Activated naive CD4-positive, alpha-beta T cell treated with anti-CD3 and anti-CD28 coated beads, Interleukin-2, amount 50 U/mL, for 24 hours (primary cell): ENCODE measurements around the gene USP19.

Experiments
- H3K27ac Mint-ChIP-seq: one replicate; pipeline ENCODE4 v1.8.0; 2021; ENCODE audit warnings: mild to moderate bottlenecking, mixed read lengths
- H3K27me3 Mint-ChIP-seq: one replicate; pipeline ENCODE4 v1.8.0; 2021; ENCODE audit warnings: mixed read lengths
- H3K36me3 Mint-ChIP-seq: one replicate; pipeline ENCODE4 v1.8.0; 2021; ENCODE audit warnings: mixed read lengths
- H3K4me1 Mint-ChIP-seq: one replicate; pipeline ENCODE4 v1.8.0; 2021; ENCODE audit warnings: mixed read lengths
- H3K4me3 Mint-ChIP-seq: one replicate; pipeline ENCODE4 v1.8.0; 2021; ENCODE audit warnings: mild to moderate bottlenecking, mixed read lengths
- H3K9me3 Mint-ChIP-seq: one replicate; pipeline ENCODE4 v1.8.0; 2021; ENCODE audit warnings: mixed read lengths

USP19 gene

DNA sequence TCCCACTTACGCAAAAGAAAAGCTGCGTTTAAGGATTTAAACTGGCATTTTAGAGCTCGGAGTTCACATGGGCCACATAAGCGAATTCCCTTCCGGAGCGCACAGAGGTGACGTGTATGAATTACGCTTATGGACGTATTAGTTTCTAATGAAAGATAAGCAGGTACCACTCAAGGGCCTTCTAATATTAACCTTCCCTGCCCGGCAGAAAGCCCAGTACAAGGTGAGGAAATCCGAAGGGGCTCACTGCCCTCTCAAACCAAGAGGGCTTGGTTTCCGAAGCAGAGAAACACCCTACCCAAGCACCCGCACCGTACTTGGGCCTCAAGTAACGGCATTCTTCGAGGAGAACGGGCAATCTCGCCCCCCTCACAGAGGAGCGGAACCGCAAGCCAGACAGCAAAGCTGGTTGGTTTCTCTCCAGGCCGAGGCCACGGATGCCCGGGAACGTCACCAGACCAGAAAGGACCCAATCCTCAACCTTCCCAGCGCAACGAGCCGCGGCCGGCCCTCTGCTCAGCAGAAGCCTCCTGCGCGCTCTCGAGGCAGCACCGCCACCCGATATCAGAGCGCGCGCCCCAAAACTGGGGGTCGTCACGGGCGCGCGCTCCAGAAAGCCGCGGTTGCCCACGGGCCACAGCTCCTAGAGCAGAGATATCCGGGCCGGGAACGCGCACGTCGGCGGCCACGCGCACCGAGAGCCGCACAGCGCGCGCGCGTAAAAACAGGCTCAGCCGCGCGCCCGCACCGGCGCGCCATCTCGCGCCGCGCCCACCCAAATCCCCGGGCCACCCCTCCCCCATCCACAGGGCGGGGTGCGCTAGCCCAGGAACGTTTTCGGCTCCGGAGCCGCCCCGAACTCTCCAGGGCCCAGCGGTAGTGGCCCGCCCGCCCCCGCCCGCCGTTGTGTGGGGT, 27.4 kb downstream of the USP19 start:
- peak overlapping the region; percentile 95 for H3K4me3 Mint-ChIP-seq
- no peaks in the 10 kb centered on the region for H3K9me3 Mint-ChIP-seq
- H3K27ac Mint-ChIP-seq, result peak overlapping the region; percentile 91
- H3K36me3 Mint-ChIP-seq, result peaks cover 2% of the 10 kb centered on the region
- H3K27me3 Mint-ChIP-seq, result no peaks in the 10 kb centered on the region
- peaks cover 32% of the 10 kb centered on the region for H3K4me1 Mint-ChIP-seq

DNA sequence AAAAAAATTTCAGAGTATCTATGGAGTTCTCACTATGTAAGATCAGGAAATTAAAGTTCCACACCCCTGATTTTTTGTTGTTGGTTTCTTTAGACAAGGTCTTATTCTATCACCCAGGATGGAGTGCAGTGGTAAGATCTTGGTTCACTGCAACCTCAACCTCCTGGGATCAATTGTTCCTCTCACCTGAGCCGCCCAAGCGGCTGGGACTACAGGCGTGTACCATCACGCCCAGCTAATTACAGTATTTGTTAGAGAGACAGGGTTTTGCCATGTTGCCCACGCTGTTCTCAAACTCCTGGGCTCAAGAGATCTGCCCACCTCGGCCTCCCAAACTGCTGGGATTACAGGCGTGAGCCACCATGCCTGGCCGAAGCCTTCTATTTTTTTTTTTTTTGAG, 39.2 kb downstream of the USP19 start:
- Mint-ChIP-seq H3K4me3 (no peak overlapping the region), H3K36me3 (no peaks in the 10 kb centered on the region), H3K4me1 (peaks cover 21% of the 10 kb centered on the region), H3K27ac (no peak overlapping the region), H3K9me3 (no peaks in the 10 kb centered on the region), H3K27me3 (no peaks in the 10 kb centered on the region)

- no peaks in the 10 kb centered on the region for H3K36me3 Mint-ChIP-seq
- H3K9me3 Mint-ChIP-seq, result no peaks in the 10 kb centered on the region
- H3K27me3 Mint-ChIP-seq, result no peaks in the 10 kb centered on the region
- no peak overlapping the region for H3K4me3 Mint-ChIP-seq
- H3K4me1 Mint-ChIP-seq, result peaks cover 21% of the 10 kb centered on the region
- no peak overlapping the region for H3K27ac Mint-ChIP-seq
Observed at GRCh38 chr3:49079270-49079669, 41.4 kb downstream of the USP19 start.

DNA sequence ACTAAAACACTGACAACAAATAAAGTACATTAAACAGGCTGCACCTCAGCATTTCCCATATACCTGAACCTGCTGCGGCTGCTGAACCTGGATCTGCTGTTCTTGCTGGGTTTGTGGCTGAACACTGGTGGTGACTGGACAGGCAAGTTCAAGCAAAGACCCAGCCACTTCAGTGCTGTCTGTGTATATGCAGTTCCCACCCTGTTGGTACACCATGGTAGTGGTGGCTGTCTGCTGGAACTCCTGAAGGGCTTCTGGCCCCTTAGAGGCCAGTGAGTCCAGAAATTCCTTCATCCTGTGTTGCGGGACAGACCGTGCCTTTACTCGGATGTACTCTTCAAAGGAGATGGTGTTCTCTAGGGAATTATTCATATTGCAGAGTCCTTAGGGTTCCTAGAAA, 44.0 kb downstream of the USP19 start:
- Mint-ChIP-seq H3K27ac (no peak overlapping the region), H3K4me1 (peaks cover 21% of the 10 kb centered on the region), H3K36me3 (peaks cover 6% of the 10 kb centered on the region), H3K27me3 (no peaks in the 10 kb centered on the region), H3K9me3 (no peaks in the 10 kb centered on the region), H3K4me3 (no peak overlapping the region)

DNA sequence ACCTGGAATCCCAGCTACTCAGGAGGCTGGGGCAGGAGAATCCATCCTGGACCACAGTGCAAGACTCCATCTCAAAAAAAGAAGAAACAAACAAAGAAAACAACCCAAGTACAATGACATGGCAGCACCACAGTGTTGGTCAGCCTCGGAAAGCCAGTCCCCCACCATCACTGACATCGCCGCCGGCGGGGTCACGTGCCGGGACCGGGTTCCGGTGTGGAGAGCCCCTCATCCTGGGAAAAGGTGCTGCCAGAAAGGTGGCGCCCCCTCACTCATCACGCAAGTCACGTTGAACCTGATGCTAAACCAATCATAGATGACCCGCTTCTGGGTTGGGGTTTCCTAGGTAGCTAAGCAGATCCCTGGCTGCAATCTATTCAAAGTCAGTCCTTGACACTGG, 44.5 kb downstream of the USP19 start:
- H3K36me3 Mint-ChIP-seq, result peaks cover 6% of the 10 kb centered on the region

More for the DNA sequence above, 44.5 kb downstream of the USP19 start:
- Mint-ChIP-seq H3K27me3 (no peaks in the 10 kb centered on the region), H3K4me3 (no peak overlapping the region), H3K9me3 (no peaks in the 10 kb centered on the region), H3K27ac (no peak overlapping the region), H3K4me1 (peaks cover 21% of the 10 kb centered on the region)
